ENCODE results near the gene MGAT5.

MGAT5 gene

DNA sequence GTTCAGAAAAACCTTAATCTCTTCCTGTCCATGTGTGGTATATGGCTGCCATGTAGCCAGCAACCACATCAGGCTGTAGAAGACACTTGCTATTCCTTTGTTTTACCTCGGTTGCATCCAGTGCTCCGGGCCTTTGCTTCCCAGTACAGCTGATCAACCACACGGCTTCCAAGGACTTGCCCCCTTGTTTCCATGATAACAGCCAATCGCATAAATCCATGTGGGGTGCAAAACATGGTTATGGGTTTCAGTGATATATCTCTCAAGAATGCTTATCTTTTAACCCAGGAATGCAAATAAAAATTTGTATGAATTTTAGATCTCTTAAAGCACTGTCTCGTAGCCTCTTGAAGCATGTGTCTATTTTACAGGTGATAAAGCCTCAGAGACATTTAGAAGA is 118.3 kb downstream of the MGAT5 start:
- ChIA-PET CTCF (interaction anchor here (0.6 kb wide), 1 partner anchor 79 kb away, joined by 3 read pairs; no protein-coding TSS in a partner anchor), POLR2A (no interaction called here)
- H3K4me3 ChIP-seq (ENCODE audit: low read depth, low read length), result no peak overlapping the region
- no peaks in the 10 kb centered on the region for H3K9me3 ChIP-seq (ENCODE audit: control insufficient read depth, insufficient read depth, low read depth, low read length)
- H3K27ac ChIP-seq (ENCODE audit: extremely low read depth, low read depth, low read length), result no peak overlapping the region
- H3K36me3 ChIP-seq (ENCODE audit: control insufficient read depth in 2 of 2, insufficient read depth in 1 of 2, low read length in 2 of 2), result peaks cover 0 to 9% of the 10 kb centered on the region in 2 experiments; a peak in 1 of 3 replicates
- TF ChIP-seq PRDM4 (tag by site-specific recombination; IDR thresholded peaks at IDR 0.05), result no peak
- TF ChIP-seq PRDM1 (tag by site-specific recombination; IDR thresholded peaks at IDR 0.05), result no peak
- TF ChIP-seq ZNF10 (tag by site-specific recombination; IDR thresholded peaks at IDR 0.05), result no peak
- TF ChIP-seq ZNF133 (tag by site-specific recombination; IDR thresholded peaks at IDR 0.05), result no peak
- no peak for TF ChIP-seq TSHZ1 (tag by site-specific recombination; IDR thresholded peaks at IDR 0.05; ENCODE audit: borderline replicate concordance)
- TF ChIP-seq, protein P1, sequence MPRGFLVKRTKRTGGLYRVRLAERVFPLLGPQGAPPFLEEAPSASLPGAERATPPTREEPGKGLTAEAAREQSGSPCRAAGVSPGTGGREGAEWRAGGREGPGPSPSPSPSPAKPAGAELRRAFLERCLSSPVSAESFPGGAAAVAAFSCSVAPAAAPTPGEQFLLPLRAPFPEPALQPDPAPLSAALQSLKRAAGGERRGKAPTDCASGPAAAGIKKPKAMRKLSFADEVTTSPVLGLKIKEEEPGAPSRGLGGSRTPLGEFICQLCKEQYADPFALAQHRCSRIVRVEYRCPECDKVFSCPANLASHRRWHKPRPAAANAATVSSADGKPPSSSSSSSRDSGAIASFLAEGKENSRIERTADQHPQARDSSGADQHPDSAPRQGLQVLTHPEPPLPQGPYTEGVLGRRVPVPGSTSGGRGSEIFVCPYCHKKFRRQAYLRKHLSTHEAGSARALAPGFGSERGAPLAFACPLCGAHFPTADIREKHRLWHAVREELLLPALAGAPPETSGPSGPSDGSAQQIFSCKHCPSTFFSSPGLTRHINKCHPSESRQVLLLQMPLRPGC (tag by site-specific recombination; IDR thresholded peaks at IDR 0.05), result no peak
- TF ChIP-seq, protein P2, sequence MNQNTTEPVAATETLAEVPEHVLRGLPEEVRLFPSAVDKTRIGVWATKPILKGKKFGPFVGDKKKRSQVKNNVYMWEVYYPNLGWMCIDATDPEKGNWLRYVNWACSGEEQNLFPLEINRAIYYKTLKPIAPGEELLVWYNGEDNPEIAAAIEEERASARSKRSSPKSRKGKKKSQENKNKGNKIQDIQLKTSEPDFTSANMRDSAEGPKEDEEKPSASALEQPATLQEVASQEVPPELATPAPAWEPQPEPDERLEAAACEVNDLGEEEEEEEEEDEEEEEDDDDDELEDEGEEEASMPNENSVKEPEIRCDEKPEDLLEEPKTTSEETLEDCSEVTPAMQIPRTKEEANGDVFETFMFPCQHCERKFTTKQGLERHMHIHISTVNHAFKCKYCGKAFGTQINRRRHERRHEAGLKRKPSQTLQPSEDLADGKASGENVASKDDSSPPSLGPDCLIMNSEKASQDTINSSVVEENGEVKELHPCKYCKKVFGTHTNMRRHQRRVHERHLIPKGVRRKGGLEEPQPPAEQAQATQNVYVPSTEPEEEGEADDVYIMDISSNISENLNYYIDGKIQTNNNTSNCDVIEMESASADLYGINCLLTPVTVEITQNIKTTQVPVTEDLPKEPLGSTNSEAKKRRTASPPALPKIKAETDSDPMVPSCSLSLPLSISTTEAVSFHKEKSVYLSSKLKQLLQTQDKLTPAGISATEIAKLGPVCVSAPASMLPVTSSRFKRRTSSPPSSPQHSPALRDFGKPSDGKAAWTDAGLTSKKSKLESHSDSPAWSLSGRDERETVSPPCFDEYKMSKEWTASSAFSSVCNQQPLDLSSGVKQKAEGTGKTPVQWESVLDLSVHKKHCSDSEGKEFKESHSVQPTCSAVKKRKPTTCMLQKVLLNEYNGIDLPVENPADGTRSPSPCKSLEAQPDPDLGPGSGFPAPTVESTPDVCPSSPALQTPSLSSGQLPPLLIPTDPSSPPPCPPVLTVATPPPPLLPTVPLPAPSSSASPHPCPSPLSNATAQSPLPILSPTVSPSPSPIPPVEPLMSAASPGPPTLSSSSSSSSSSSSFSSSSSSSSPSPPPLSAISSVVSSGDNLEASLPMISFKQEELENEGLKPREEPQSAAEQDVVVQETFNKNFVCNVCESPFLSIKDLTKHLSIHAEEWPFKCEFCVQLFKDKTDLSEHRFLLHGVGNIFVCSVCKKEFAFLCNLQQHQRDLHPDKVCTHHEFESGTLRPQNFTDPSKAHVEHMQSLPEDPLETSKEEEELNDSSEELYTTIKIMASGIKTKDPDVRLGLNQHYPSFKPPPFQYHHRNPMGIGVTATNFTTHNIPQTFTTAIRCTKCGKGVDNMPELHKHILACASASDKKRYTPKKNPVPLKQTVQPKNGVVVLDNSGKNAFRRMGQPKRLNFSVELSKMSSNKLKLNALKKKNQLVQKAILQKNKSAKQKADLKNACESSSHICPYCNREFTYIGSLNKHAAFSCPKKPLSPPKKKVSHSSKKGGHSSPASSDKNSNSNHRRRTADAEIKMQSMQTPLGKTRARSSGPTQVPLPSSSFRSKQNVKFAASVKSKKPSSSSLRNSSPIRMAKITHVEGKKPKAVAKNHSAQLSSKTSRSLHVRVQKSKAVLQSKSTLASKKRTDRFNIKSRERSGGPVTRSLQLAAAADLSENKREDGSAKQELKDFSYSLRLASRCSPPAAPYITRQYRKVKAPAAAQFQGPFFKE (tag by site-specific recombination; IDR thresholded peaks at IDR 0.05; ENCODE audit: borderline replicate concordance), result no peak
- TF ChIP-seq ZNF266 (tag by site-specific recombination; IDR thresholded peaks at IDR 0.05; ENCODE audit: low read depth), result no peak
- no peak for TF ChIP-seq ZNF626 (tag by site-specific recombination; IDR thresholded peaks at IDR 0.05)
- no peak for TF ChIP-seq ZNF157 (tag by site-specific recombination; IDR thresholded peaks at IDR 0.05)
- no peak for TF ChIP-seq MYNN (tag by site-specific recombination; IDR thresholded peaks at IDR 0.05; ENCODE audit: borderline replicate concordance)
- TF ChIP-seq ZNF610 (tag by site-specific recombination; IDR thresholded peaks at IDR 0.05; ENCODE audit: borderline replicate concordance), result no peak
- TF ChIP-seq ZNF707 (tag by site-specific recombination; IDR thresholded peaks at IDR 0.05), result no peak
- no peak for TF ChIP-seq ZBTB7A (tag by site-specific recombination; IDR thresholded peaks at IDR 0.05; ENCODE audit: low read depth)
- TF ChIP-seq ZNF112 (tag by site-specific recombination; IDR thresholded peaks at IDR 0.05), result no peak
- H3K4me1 ChIP-seq (ENCODE audit: control insufficient read depth, insufficient read depth, low read length), result peaks cover 14% of the 10 kb centered on the region
